ENCODE results near the gene ARL15.

GRCh38 chr5:54347221-54347865 lies 37.0 kb upstream of the ARL15 start:
- TF ChIP-seq TAF1 (IDR thresholded peaks at IDR 0.05; ENCODE audit: borderline replicate concordance, low read depth, low read length) (no peak), CTCF (IDR thresholded peaks at IDR 0.05) (no peak), MAX (IDR thresholded peaks at IDR 0.05; ENCODE audit: low read depth) (no peak), SIN3A (IDR thresholded peaks at IDR 0.05; ENCODE audit: borderline replicate concordance, low read depth, low read length) (no peak), RFX5 (IDR thresholded peaks at IDR 0.05; ENCODE audit: low read length) (no peak), EP300 (IDR thresholded peaks at IDR 0.05; ENCODE audit: borderline replicate concordance in 1 of 2, low read depth in 1 of 2, low read length in 1 of 2) (no peak), ZBTB33 (IDR thresholded peaks at IDR 0.05; ENCODE audit: borderline replicate concordance, low read depth) (no peak), CHD2 (IDR thresholded peaks at IDR 0.05; ENCODE audit: low read length, partially characterized antibody) (no peak), USF2 (IDR thresholded peaks at IDR 0.05; ENCODE audit: borderline replicate concordance, low read depth, low read length) (no peak)

Measured in SK-N-SH (cell line).